ENCODE measurements around the gene TOMM5. TPM values are rescaled to one million over a fixed set of nuclear protein-coding genes. Genes with fewer than 3 reads are reported as not detected.

The TOMM5 gene
- total RNA-seq, 1 experiment from 2014 or later = 161 TPM

DNA sequence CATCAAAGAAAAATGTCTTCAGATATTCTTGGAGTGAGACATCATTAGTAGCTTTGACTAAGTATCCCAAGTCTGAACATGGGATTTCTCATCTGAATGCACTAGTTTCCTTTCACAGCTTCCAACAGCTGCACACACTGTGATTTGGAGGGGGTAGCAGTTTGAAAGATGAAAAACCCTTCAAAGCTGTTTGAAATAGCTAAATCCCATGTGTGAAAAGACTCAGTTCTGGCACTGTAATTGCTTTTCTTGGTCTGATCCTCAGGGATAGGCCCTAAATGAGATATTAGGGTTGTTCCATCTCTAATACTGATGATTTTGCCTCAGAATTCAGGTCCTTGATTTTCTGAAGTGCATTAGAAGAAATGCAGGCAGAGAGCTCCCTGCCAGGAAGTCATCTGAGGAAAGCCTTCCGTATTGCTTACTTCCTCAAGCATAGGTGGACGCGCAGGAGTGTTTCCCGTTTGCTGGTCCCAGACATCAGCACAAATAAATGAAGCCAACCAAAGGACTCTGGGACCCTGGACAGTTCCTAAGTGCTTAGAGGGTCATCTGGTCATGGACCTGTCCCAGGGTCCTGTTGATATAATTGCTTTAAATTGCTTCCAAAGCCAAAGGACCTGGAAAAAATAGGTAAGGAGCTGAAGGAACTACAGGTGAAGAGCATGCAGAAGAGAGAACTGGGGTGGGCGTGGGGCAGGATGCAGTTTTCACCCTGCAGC, 32.8 kb upstream of the TOMM5 start:
- ChIA-PET CTCF (no interaction called here), POLR2A (no interaction called here), RAD21 (ENCODE audit: low non-redundant PET in 1 of 2, low total read pairs in 2 of 2, uncharacterized antibody in 2 of 2, unreplicated experiment in 2 of 2) (no interaction called here)
- Histone ChIP-seq H3K9me2 (ENCODE audit: insufficient read depth) (no peaks in the 10 kb centered on the region), H3K4me2 (ENCODE audit: low read length) (no peak overlapping the region), H3K36me3 (ENCODE audit: control insufficient read depth in 1 of 2, insufficient read depth in 2 of 2, low read length in 2 of 2) (no peaks in the 10 kb centered on the region), H4K20me1 (ENCODE audit: insufficient read depth) (no peaks in the 10 kb centered on the region), H3K4me1 (ENCODE audit: control insufficient read depth in 1 of 2, insufficient read depth in 2 of 2, low read length in 2 of 2) (no peaks in the 10 kb centered on the region), H3K27ac (ENCODE audit: low read depth, low read length) (no peak overlapping the region), H2AFZ (ENCODE audit: low read depth, low read length, poor library complexity, severe bottlenecking) (no peak overlapping the region), H3K27me3 (ENCODE audit: insufficient read depth, low read length) (no peaks in the 10 kb centered on the region), H3K9me3 (ENCODE audit: control insufficient read depth in 1 of 2, insufficient read depth in 1 of 2, low read depth in 1 of 2, low read length in 2 of 2) (no peaks in the 10 kb centered on the region), H3K9ac (ENCODE audit: low read length) (no peak overlapping the region), H3K4me3 (replicated peaks in 1 of 2; ENCODE audit: low read depth in 1 of 2, low read length in 2 of 2) (no peak overlapping the region), H3K79me2 (ENCODE audit: insufficient read depth, low read length) (no peaks in the 10 kb centered on the region)
- ATAC-seq (no peak), DNase-seq (ENCODE audit: low read depth, low spot score) (no peak)
- intact Hi-C loops (cut with micrococcal nuclease) = no loop called here
- TF ChIP-seq POLR2AphosphoS5 (IDR thresholded peaks at IDR 0.05; ENCODE audit: low read depth, low read length) (no peak), CEBPB (IDR thresholded peaks at IDR 0.05; ENCODE audit: low read depth) (no peak)
- no TSS peak for BruUV-seq (replicated peaks)

GRCh38 chr9:37624073-37624472, 31.7 kb upstream of the TOMM5 start:
- no peaks in the 10 kb centered on the region for H3K4me1 ChIP-seq (ENCODE audit: control insufficient read depth in 1 of 2, insufficient read depth in 2 of 2, low read length in 2 of 2)
- BruUV-seq (replicated peaks) = no TSS peak
- DNase-seq (ENCODE audit: low read depth, low spot score) (no peak), ATAC-seq (no peak)
- H3K4me3 ChIP-seq (replicated peaks in 1 of 2; ENCODE audit: low read depth in 1 of 2, low read length in 2 of 2) = no peak overlapping the region
- no peaks in the 10 kb centered on the region for H3K36me3 ChIP-seq (ENCODE audit: control insufficient read depth in 1 of 2, insufficient read depth in 2 of 2, low read length in 2 of 2)
- ChIA-PET POLR2A (no interaction called here), CTCF (no interaction called here), RAD21 (ENCODE audit: low non-redundant PET in 1 of 2, low total read pairs in 2 of 2, uncharacterized antibody in 2 of 2, unreplicated experiment in 2 of 2) (no interaction called here)
- H3K9me3 ChIP-seq (ENCODE audit: control insufficient read depth in 1 of 2, insufficient read depth in 1 of 2, low read depth in 1 of 2, low read length in 2 of 2) = no peaks in the 10 kb centered on the region
- H3K9me2 ChIP-seq (ENCODE audit: insufficient read depth) = no peaks in the 10 kb centered on the region
- no peak overlapping the region for H3K27ac ChIP-seq (ENCODE audit: low read depth, low read length)
- H3K4me2 ChIP-seq (ENCODE audit: low read length) = no peak overlapping the region
- no peak for TF ChIP-seq EZH2phosphoT487 (IDR thresholded peaks at IDR 0.05; ENCODE audit: borderline replicate concordance)
- TF ChIP-seq EZH2 (IDR thresholded peaks at IDR 0.05) = no peak
- no peak for TF ChIP-seq SIN3A (IDR thresholded peaks at IDR 0.05; ENCODE audit: low read depth)
- no peak for TF ChIP-seq JUND (IDR thresholded peaks at IDR 0.05)
- TF ChIP-seq, protein P1, sequence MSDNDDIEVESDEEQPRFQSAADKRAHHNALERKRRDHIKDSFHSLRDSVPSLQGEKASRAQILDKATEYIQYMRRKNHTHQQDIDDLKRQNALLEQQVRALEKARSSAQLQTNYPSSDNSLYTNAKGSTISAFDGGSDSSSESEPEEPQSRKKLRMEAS (IDR thresholded peaks at IDR 0.05) = no peak
- no peak for TF ChIP-seq CEBPB (IDR thresholded peaks at IDR 0.05; ENCODE audit: low read depth)
- H3K9ac ChIP-seq (ENCODE audit: low read length) = no peak overlapping the region
- no peaks in the 10 kb centered on the region for H4K20me1 ChIP-seq (ENCODE audit: insufficient read depth)
- H2AFZ ChIP-seq (ENCODE audit: low read depth, low read length, poor library complexity, severe bottlenecking) = no peak overlapping the region
- intact Hi-C loops (cut with micrococcal nuclease) = no loop called here
- H3K79me2 ChIP-seq (ENCODE audit: insufficient read depth, low read length) = no peaks in the 10 kb centered on the region
- H3K27me3 ChIP-seq (ENCODE audit: insufficient read depth, low read length) = no peaks in the 10 kb centered on the region
